Endothelial cell of umbilical vein (primary cell): ENCODE results near the gene MAPK11. TPM values are rescaled to one million over a fixed set of nuclear protein-coding genes. Genes with fewer than 3 reads are reported as not detected.

Source experiments
- BruUV-seq: library from RNA; stranded (reverse); fragments of 400-500 nt; replicated peaks from 2 replicates; lab custom pipeline; 2021; lab: Mats Ljungman, UMichigan
- CTCF ChIA-PET: fragments of 300-600, 350-600 bp; sonication (Branson Sonifier 250); formaldehyde crosslinking; loops from one replicate; lab custom pipeline; 2021; ENCODE audit warnings: antibody characterized with exemption, inconsistent platforms; lab: Charles Lee
- POLR2A ChIA-PET: fragments of 300-600, 350-600 bp; sonication (Branson Sonifier 250); formaldehyde crosslinking; loops from one replicate; lab custom pipeline; 2021; ENCODE audit warnings: antibody characterized with exemption, inconsistent platforms; lab: Charles Lee
- DNase-seq: peaks from one replicate; pipeline ENCODE4 v3.0.0-alpha.2; 2011; ENCODE audit warnings: low read depth, low spot score
- FAIRE-seq: peaks from 2 replicates; lab custom pipeline; 2011; peaks lifted over from hg19 to GRCh38; lab: Jason Lieb, UNC
- H2AFZ ChIP-seq: 2 replicates; pipeline ENCODE4 v1.6.0; 2012; ENCODE audit warnings: low read depth, low read length, control low read depth, inconsistent platforms
- H3K27ac ChIP-seq: 2 replicates; pipeline ENCODE4 v1.5.1; 2011; ENCODE audit warnings: low read depth, mild to moderate bottlenecking, control low read depth, low read length, moderate library complexity; ENCODE audit not compliant: insufficient read depth
- H3K27me3 ChIP-seq, 2 experiments: 2 replicates each; pipeline versions ENCODE4 v1.6.0 to v1.6.1; 2011; ENCODE audit warnings: low read length in 2 of 2, mixed read lengths in 1 of 2; ENCODE audit not compliant: control insufficient read depth in 2 of 2, insufficient read depth in 2 of 2
- H3K36me3 ChIP-seq, 2 experiments: 2 replicates in 1 of 2; 3 replicates in 1 of 2; pipeline ENCODE4 v1.5.1; 2011; ENCODE audit warnings: low read length in 2 of 2, mild to moderate bottlenecking in 1 of 2, moderate library complexity in 1 of 2; ENCODE audit not compliant: control insufficient read depth in 2 of 2, insufficient read depth in 2 of 2; ENCODE audit errors: extremely low read depth in 1 of 2
- H3K4me1 ChIP-seq: 3 replicates; pipeline ENCODE4 v1.5.1; 2011; ENCODE audit warnings: mild to moderate bottlenecking, low read length; ENCODE audit not compliant: control insufficient read depth, insufficient read depth; ENCODE audit errors: extremely low read depth
- H3K4me2 ChIP-seq: 2 replicates; pipeline ENCODE4 v1.6.1; 2011; ENCODE audit warnings: low read length, control low read depth, mixed read lengths; ENCODE audit not compliant: insufficient read depth
- H3K4me3 ChIP-seq, 3 experiments: fragments of 200-600 bp in 1 of 3; sonication (generic), shearing (Covaris generic) in 1 of 3; replicated peaks in 1 of 3; 2 replicates each; pipeline ENCODE4 v1.5.1; 2011 to 2016; ENCODE audit warnings: control low read depth in 3 of 3, low read length in 3 of 3, mild to moderate bottlenecking in 2 of 3, inconsistent platforms in 1 of 3, low read depth in 1 of 3, moderate library complexity in 1 of 3; ENCODE audit not compliant: insufficient read depth in 1 of 3
- H3K79me2 ChIP-seq: 2 replicates; pipeline ENCODE4 v1.6.0; 2012; ENCODE audit warnings: low read length, inconsistent platforms; ENCODE audit not compliant: control insufficient read depth, insufficient read depth
- H3K9ac ChIP-seq: replicated peaks from 2 replicates; pipeline ENCODE3; 2011; ENCODE audit warnings: low read length, control low read depth; ENCODE audit not compliant: insufficient read depth; ENCODE audit errors: extremely low read depth
- H3K9me1 ChIP-seq: replicated peaks from 3 replicates; pipeline ENCODE4 v1.6.0; 2011; ENCODE audit warnings: mild to moderate bottlenecking, low read length; ENCODE audit not compliant: control insufficient read depth, insufficient read depth; ENCODE audit errors: extremely low read depth
- H3K9me3 ChIP-seq: replicated peaks from 2 replicates; pipeline ENCODE4 v1.5.1; 2012; ENCODE audit warnings: low read length, inconsistent platforms; ENCODE audit not compliant: control insufficient read depth, insufficient read depth
- H4K20me1 ChIP-seq: replicated peaks from 2 replicates; pipeline ENCODE3; 2011; ENCODE audit warnings: mild to moderate bottlenecking, low read length; ENCODE audit not compliant: control insufficient read depth, insufficient read depth; ENCODE audit errors: extremely low read depth
- EZH2 ChIP-seq: IDR thresholded peaks from 2 replicates; pipeline ENCODE4 v1.6.1; 2012; ENCODE audit warnings: borderline replicate concordance, low read depth, mild to moderate bottlenecking, moderate library complexity, low read length, inconsistent platforms; ENCODE audit not compliant: severe bottlenecking
- FOS ChIP-seq: IDR thresholded peaks from 2 replicates; pipeline ENCODE4 v1.6.1; 2011; ENCODE audit warnings: mild to moderate bottlenecking, low read length, moderate library complexity, borderline replicate concordance; ENCODE audit not compliant: insufficient read depth
- dilution Hi-C: fragments of 300-500 bp; cut with MboI; formaldehyde crosslinking; loops from one replicate; pipeline ENCODE4 v1.15.0; 2019; ENCODE audit warnings: low sequenced_read_pairs; ENCODE audit not compliant: extremely low pct_ligation_motif_present
- intact Hi-C: fragments of 100-400 bp; cut with micrococcal nuclease; formaldehyde crosslinking; loops from one replicate; pipeline ENCODE4 v1.10.0; 2022
- polyA plus RNA-seq, 4 experiments: library from polyadenylated mRNA; depleted of rRNA in 3 of 4; stranded (reverse) in 3 of 4; unstranded in 1 of 4; fragments of >200 nt; gene quantifications; 2 replicates each; pipeline versions ENCODE4 v1.2.1 to v1.2.3, GENCODE V29; 2011 to 2012; ENCODE audit warnings: missing spikeins in 1 of 4
- total RNA-seq: library from RNA; stranded (reverse); gene quantifications from 2 replicates; pipeline ENCODE4 v1.2.3, GENCODE V29; 2021
- TF ChIP-seq, protein P1 (sequence below): IDR thresholded peaks from 2 replicates; pipeline ENCODE4 v1.6.1; 2011; ENCODE audit not compliant: insufficient read depth, insufficient read length
- TF ChIP-seq, protein P2 (sequence below), 2 donors: IDR thresholded peaks; 1 replicate in 1 of 2; 2 replicates in 1 of 2; pipeline ENCODE4 v1.5.1; 2011; ENCODE audit warnings: low read length in 2 of 2, mild to moderate bottlenecking in 2 of 2, moderate library complexity in 2 of 2, control low read depth in 1 of 2, inconsistent platforms in 1 of 2, low read depth in 1 of 2; ENCODE audit not compliant: insufficient read depth in 1 of 2; ENCODE audit errors: extremely low read depth in 1 of 2

Gene MAPK11
- total and polyA plus RNA-seq, 2 donors (not counting 3 experiments of a cell fraction or from before 2014, with no cell fraction given) = 22.8 to 26.3 TPM

DNA sequence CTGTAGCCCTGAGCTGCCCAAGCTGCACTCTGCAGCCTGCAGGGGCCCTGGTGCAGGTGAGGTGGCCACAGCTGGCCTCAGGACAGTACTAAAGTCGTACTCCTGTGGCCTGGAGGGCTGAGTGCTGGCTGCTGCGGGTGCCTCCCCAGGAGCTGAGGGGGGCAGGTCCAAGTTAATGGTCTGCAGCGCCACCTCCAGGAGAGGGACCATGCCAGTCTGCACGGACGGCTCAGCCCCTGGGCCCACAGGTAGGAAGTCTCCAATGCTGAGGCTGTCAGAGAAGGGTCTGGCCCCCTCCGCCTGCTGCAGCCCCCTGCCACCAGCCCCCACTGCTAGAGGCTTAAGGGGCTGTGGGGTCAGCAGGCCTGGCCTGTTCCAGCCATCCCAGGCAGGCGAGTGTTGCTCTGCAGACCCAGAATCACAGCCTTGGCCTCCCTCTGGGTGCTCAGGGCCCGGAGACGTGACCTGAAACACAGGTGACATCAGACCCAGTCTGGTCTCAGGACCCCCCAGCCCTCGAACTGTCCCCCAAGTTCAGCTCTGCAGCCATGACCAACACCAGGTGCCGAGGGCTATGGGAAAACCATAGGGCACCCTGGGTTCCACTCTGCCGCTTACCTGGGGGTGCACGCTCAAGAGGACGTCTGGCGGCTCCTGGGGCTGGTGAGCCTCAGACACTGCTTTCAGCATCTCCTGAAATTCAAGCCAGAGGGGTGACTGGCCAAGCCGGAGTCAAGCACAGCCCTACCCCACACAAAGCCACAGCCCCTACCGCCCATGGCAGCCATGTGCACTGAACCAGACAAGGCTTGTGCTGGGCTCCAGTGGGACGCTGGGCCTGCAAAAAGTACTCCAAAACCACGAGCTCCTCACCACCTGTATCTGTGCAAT is 48.5 kb downstream of the MAPK11 start:
- Histone ChIP-seq H2AFZ (no peak overlapping the region), H4K20me1 (no peaks in the 10 kb centered on the region), H3K4me1 (no peaks in the 10 kb centered on the region), H3K9me1 (no peaks in the 10 kb centered on the region), H3K4me3 (no peak overlapping the region), H3K36me3 (peaks cover 18 to 66% of the 10 kb centered on the region in 2 experiments), H3K27ac (no peak overlapping the region), H3K9me3 (no peaks in the 10 kb centered on the region), H3K4me2 (no peak overlapping the region), H3K9ac (no peak overlapping the region), H3K79me2 (no peaks in the 10 kb centered on the region), H3K27me3 (no peaks in the 10 kb centered on the region)
- dilution Hi-C loops (no loop called here), intact Hi-C loops (no loop called here)
- BruUV-seq = no TSS peak
- ChIA-PET POLR2A (no interaction called here), CTCF (interaction anchor here (0.7 to 1.7 kb wide), 5 partner anchors 13 to 291 kb away, joined by 3 to 6 read pairs (median 3); no protein-coding TSS in a partner anchor)
- no peak for FAIRE-seq
- TF ChIP-seq, protein P1, sequence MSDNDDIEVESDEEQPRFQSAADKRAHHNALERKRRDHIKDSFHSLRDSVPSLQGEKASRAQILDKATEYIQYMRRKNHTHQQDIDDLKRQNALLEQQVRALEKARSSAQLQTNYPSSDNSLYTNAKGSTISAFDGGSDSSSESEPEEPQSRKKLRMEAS = no peak
- TF ChIP-seq EZH2 (no peak), FOS (no peak)
- TF ChIP-seq, protein P2, sequence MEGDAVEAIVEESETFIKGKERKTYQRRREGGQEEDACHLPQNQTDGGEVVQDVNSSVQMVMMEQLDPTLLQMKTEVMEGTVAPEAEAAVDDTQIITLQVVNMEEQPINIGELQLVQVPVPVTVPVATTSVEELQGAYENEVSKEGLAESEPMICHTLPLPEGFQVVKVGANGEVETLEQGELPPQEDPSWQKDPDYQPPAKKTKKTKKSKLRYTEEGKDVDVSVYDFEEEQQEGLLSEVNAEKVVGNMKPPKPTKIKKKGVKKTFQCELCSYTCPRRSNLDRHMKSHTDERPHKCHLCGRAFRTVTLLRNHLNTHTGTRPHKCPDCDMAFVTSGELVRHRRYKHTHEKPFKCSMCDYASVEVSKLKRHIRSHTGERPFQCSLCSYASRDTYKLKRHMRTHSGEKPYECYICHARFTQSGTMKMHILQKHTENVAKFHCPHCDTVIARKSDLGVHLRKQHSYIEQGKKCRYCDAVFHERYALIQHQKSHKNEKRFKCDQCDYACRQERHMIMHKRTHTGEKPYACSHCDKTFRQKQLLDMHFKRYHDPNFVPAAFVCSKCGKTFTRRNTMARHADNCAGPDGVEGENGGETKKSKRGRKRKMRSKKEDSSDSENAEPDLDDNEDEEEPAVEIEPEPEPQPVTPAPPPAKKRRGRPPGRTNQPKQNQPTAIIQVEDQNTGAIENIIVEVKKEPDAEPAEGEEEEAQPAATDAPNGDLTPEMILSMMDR (IDR thresholded peaks at IDR 0.05; ENCODE audit: extremely low read depth in 1 of 2, insufficient read depth in 1 of 2, low read depth in 1 of 2, low read length in 2 of 2) = peak; percentile 4 to 13
- no peak for DNase-seq
